DMS 273 (cell line): ENCODE results near the gene NUP35.

ENCODE experiments used
- DNase-seq: peaks from one replicate; lab custom pipeline; 2025; ENCODE audit not compliant: unreplicated experiment; lab: John Stamatoyannopoulos, UW

NUP35 gene

GRCh38 chr2:183204397-183204796 is 80.2 kb downstream of the NUP35 start:
- DNase-seq, result no peak

- DNase-seq, result no peak
Measured at GRCh38 chr2:183207110-183207509, 82.9 kb downstream of the NUP35 start.

- no peak for DNase-seq
Measured at GRCh38 chr2:183209395-183210028, 85.3 kb downstream of the NUP35 start.
